Kidney (tissue), 14 donors: ENCODE results near the gene TSPAN31. TPM values are rescaled to one million over a fixed set of nuclear protein-coding genes. Genes with fewer than 3 reads are reported as not detected.

Experiments
- DNase-seq, 5 donors: peaks; one replicate each; pipeline ENCODE4 v3.0.0-alpha.2; 2013 to 2020
- FAIRE-seq: peaks from 2 replicates; lab custom pipeline; 2012; peaks lifted over from hg19 to GRCh38; lab: Jason Lieb, UNC
- H3K27ac ChIP-seq, 2 donors: one replicate each; pipeline ENCODE4 v1.7.0; 2013; ENCODE audit warnings: low read depth in 2 of 2, low read length in 2 of 2, inconsistent platforms in 1 of 2
- H3K27me3 ChIP-seq: one replicate; pipeline ENCODE4 v1.7.1; 2013; ENCODE audit warnings: low read length, inconsistent platforms; ENCODE audit not compliant: control insufficient read depth, insufficient read depth
- H3K36me3 ChIP-seq, 3 donors: one replicate each; pipeline versions ENCODE4 v1.7.0 to v1.7.1; 2013; ENCODE audit warnings: low read length in 3 of 3, control low read depth in 1 of 3, inconsistent platforms in 1 of 3; ENCODE audit not compliant: insufficient read depth in 3 of 3, control insufficient read depth in 2 of 3
- H3K4me1 ChIP-seq, 3 donors: one replicate each; pipeline versions ENCODE4 v1.7.0 to v1.7.1; 2013; ENCODE audit warnings: low read length in 3 of 3, inconsistent platforms in 1 of 3, low read depth in 1 of 3; ENCODE audit not compliant: control insufficient read depth in 2 of 3, insufficient read depth in 2 of 3
- H3K4me3 ChIP-seq, 3 donors: one replicate each; pipeline versions ENCODE4 v1.7.0 to v1.8.1; 2013; ENCODE audit warnings: low read length in 3 of 3, control low read depth in 1 of 3, inconsistent platforms in 1 of 3
- H3K9ac ChIP-seq, 3 donors: one replicate each; pipeline versions ENCODE4 v1.7.0 to v1.7.1; 2013; ENCODE audit warnings: low read length in 3 of 3, control low read depth in 1 of 3, inconsistent platforms in 1 of 3
- H3K9me3 ChIP-seq, 3 donors: one replicate each; pipeline versions ENCODE4 v1.7.0 to v1.7.1; 2013; ENCODE audit warnings: low read length in 3 of 3, control low read depth in 1 of 3, inconsistent platforms in 1 of 3; ENCODE audit not compliant: control insufficient read depth in 2 of 3, insufficient read depth in 1 of 3
- intact Hi-C: fragments of 100-400 bp; cut with DNase I; formaldehyde crosslinking; loops from one replicate; pipeline ENCODE4 v1.11.1; 2022
- polyA plus RNA-seq: library from polyadenylated mRNA; stranded (reverse); fragments of 350-450 nt; fragmentation: Illumina TruSeq; extraction: RNeasy Lipid Tissue Mini Kit (QIAGEN cat#74804); gene quantifications from one replicate; pipeline ENCODE4 v1.2.3, GENCODE V29; 2014; ENCODE audit warnings: low read depth, low replicate concordance; ENCODE audit not compliant: insufficient read depth
- total RNA-seq: library from RNA; stranded (reverse); fragmentation: NEBNext Ultra II Directional; extraction: Animal tissue kit (Norgen Biotek cat#: 25700); gene quantifications from one replicate; pipeline ENCODE4 v1.2.1, GENCODE V29; 2021
- TF ChIP-seq, protein P1 (sequence below): IDR thresholded peaks from 3 replicates; pipeline ENCODE4 v1.5.1; 2012; ENCODE audit warnings: mild to moderate bottlenecking, moderate library complexity, borderline replicate concordance; ENCODE audit not compliant: insufficient read depth; ENCODE audit errors: extremely low read depth
- donor health status: control.
- donor health status: control.
- donor health status: control.
- donor health status: control.
- donor health status: control.
- donor health status: DM: yes; HTN: yes; CAD: no.
- donor health status: Normal renal cell carcinoma (clear cell type).

TSPAN31 gene
- total and polyA plus RNA-seq, 2 donors from 2014 or later: 53.3 to 60.1 TPM

- FAIRE-seq: no peak
- peak within 1 kb of the TSS; percentile 49 to 64 for H3K27ac ChIP-seq
These were observed 38.0 kb downstream of the TSPAN31 start, which contains the start of gene TSFM for GRCh38 chr12:57782608-57783465. Gene TSFM, plus strand, starts transcription at chr12:57782787. Its CDS starts 15 bp downstream, at chr12:57782802.

DNA sequence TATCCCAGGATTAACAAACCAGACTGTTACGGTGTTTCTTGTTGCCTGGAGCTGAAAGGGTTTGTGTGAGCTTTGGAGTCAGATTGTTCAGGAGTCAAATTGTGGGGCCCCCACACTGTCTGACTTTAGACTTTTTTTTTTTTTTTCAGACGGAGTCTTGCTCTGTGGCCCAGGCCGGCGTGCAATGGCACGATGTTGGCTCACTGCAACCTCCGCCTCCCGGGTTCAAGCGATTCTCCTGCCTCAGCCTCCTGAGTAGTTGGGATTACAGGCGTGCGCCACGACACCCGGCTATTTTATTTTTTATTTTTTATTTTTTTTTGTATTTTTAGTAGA, 38.6 kb downstream of the TSPAN31 start:
- peaks cover 0 to 33% (median 27%) of the 10 kb centered on the region in 3 donors for H3K4me1 ChIP-seq
- H3K9ac ChIP-seq: peak overlapping the region; percentile 12 to 99 (median 92)
- TF ChIP-seq, protein P1, sequence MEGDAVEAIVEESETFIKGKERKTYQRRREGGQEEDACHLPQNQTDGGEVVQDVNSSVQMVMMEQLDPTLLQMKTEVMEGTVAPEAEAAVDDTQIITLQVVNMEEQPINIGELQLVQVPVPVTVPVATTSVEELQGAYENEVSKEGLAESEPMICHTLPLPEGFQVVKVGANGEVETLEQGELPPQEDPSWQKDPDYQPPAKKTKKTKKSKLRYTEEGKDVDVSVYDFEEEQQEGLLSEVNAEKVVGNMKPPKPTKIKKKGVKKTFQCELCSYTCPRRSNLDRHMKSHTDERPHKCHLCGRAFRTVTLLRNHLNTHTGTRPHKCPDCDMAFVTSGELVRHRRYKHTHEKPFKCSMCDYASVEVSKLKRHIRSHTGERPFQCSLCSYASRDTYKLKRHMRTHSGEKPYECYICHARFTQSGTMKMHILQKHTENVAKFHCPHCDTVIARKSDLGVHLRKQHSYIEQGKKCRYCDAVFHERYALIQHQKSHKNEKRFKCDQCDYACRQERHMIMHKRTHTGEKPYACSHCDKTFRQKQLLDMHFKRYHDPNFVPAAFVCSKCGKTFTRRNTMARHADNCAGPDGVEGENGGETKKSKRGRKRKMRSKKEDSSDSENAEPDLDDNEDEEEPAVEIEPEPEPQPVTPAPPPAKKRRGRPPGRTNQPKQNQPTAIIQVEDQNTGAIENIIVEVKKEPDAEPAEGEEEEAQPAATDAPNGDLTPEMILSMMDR: no peak
- intact Hi-C loops: no loop called here
- H3K27ac ChIP-seq: no peak overlapping the region
- no peaks in the 10 kb centered on the region for H3K27me3 ChIP-seq
- no peaks in the 10 kb centered on the region for H3K9me3 ChIP-seq
- peaks cover 5 to 16% (median 16%) of the 10 kb centered on the region in 3 donors for H3K36me3 ChIP-seq
- DNase-seq: no peak
- no peak for FAIRE-seq
- H3K4me3 ChIP-seq: peak overlapping the region; percentile 86 to 99 (median 99)

More at GRCh38 chr12:57782608-57783465, 38.0 kb downstream of the TSPAN31 start, which contains the start of gene TSFM:
- Histone ChIP-seq H3K9me3 (no peaks in the 10 kb centered on the region), H3K9ac (peak within 1 kb of the TSS; percentile 12 to 99 (median 92)), H3K4me1 (peaks cover 0 to 33% (median 27%) of the 10 kb centered on the region in 3 donors), H3K36me3 (peaks cover 5 to 16% (median 15%) of the 10 kb centered on the region in 3 donors), H3K4me3 (peak within 1 kb of the TSS; percentile 86 to 99 (median 99)), H3K27me3 (no peaks in the 10 kb centered on the region)
- TF ChIP-seq, protein P1: peak; percentile 94
- DNase-seq: peak; percentile 95 to 98 (median 97)
- intact Hi-C loops: no loop called here

DNA sequence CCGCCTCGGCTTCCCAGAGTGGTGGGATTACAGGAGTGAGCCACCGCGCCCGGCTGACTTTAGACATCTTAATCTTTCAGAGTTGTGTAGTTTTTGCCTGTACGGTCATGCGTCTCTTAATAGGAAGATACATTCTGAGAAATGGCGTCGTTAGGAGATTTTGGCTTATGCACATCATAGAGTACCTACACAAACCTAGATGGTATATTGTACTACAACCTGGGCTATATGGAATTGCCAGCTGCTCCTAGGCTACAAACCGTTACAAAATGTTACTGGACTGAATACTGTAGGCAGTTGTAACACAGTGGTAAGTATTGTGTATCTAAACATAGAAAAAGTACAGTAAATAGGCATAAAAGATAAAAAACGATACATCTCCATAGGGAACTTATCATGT, 39.0 kb downstream of the TSPAN31 start:
- Histone ChIP-seq H3K27me3 (no peaks in the 10 kb centered on the region), H3K27ac (no peak overlapping the region), H3K36me3 (peaks cover 5 to 19% (median 17%) of the 10 kb centered on the region in 3 donors), H3K4me1 (peaks cover 0 to 33% (median 27%) of the 10 kb centered on the region in 3 donors), H3K9ac (peak overlapping the region in 1 of 3 donors; percentile 8), H3K9me3 (no peaks in the 10 kb centered on the region), H3K4me3 (no peak overlapping the region)
- intact Hi-C loops: no loop called here
- TF ChIP-seq, protein P1: no peak
- FAIRE-seq (no peak), DNase-seq (no peak)
